HG03575 (cell line): Measurements from ENCODE around the gene KIR3DL2.
"Not testable (repeated sequence)": the region's sequence is repeated elsewhere in the genome, so short reads cannot be mapped to it uniquely, and the experiment has no call there.

Source experiments
- ATAC-seq: cut with Tn5 transposase; IDR thresholded peaks from one replicate; pipeline ENCODE4 v1.9.1; 2021; ENCODE audit not compliant: unreplicated experiment, insufficient number of reproducible peaks, low FRiP score; ENCODE audit errors: extremely low read depth

KIR3DL2 gene

GRCh38 chr19:54858476-54858875 lies 8.2 kb downstream of the KIR3DL2 start:
- not testable (repeated sequence) for ATAC-seq

GRCh38 chr19:54859421-54859820 lies 9.2 kb downstream of the KIR3DL2 start:
- ATAC-seq, result not testable (repeated sequence)

GRCh38 chr19:54863459-54863858 lies 13.2 kb downstream of the KIR3DL2 start:
- ATAC-seq, result not testable (repeated sequence)

GRCh38 chr19:54871696-54872095 lies 21.5 kb downstream of the KIR3DL2 start:
- ATAC-seq, result no peak

- ATAC-seq, result no peak
These were observed 23.7 kb downstream of the KIR3DL2 start, which contains the start of gene FCAR for GRCh38 chr19:54873990-54874389. Gene FCAR, plus strand, starts transcription at chr19:54874235. Its CDS starts 55 bp downstream, at chr19:54874290.

GRCh38 chr19:54875506-54875905 lies 25.3 kb downstream of the KIR3DL2 start:
- ATAC-seq, result no peak

GRCh38 chr19:54877471-54877870 lies 27.2 kb downstream of the KIR3DL2 start:
- ATAC-seq, result no peak

- ATAC-seq, result no peak
These were observed 31.6 kb downstream of the KIR3DL2 start for GRCh38 chr19:54881884-54882283.

GRCh38 chr19:54882758-54883157 lies 32.5 kb downstream of the KIR3DL2 start:
- no peak for ATAC-seq

- no peak for ATAC-seq
These were observed 33.0 kb downstream of the KIR3DL2 start for GRCh38 chr19:54883228-54883627.

GRCh38 chr19:54888239-54888638 lies 38.0 kb downstream of the KIR3DL2 start:
- ATAC-seq, result no peak

GRCh38 chr19:54889566-54889965 lies 39.3 kb downstream of the KIR3DL2 start:
- ATAC-seq, result no peak

GRCh38 chr19:54893406-54893805 lies 43.2 kb downstream of the KIR3DL2 start:
- ATAC-seq, result no peak

- not testable (repeated sequence) for ATAC-seq
These were observed 43.9 kb downstream of the KIR3DL2 start for GRCh38 chr19:54894106-54894505.

GRCh38 chr19:54896036-54896435 lies 45.8 kb downstream of the KIR3DL2 start:
- no peak for ATAC-seq

GRCh38 chr19:54898685-54899084 lies 48.4 kb downstream of the KIR3DL2 start:
- not testable (repeated sequence) for ATAC-seq

GRCh38 chr19:54899646-54900045 lies 49.4 kb downstream of the KIR3DL2 start:
- not testable (repeated sequence) for ATAC-seq

GRCh38 chr19:54901153-54901552 lies 50.9 kb downstream of the KIR3DL2 start:
- not testable (repeated sequence) for ATAC-seq

GRCh38 chr19:54902061-54902460 lies 51.8 kb downstream of the KIR3DL2 start:
- no peak for ATAC-seq

- ATAC-seq, result no peak
These were observed 53.1 kb downstream of the KIR3DL2 start for GRCh38 chr19:54903303-54903702.

GRCh38 chr19:54904261-54904660 lies 54.0 kb downstream of the KIR3DL2 start:
- ATAC-seq, result not testable (repeated sequence)
